A673 (cell line): ENCODE results near the gene SH3D19.

Experiments used
- EZH2 ChIP-seq: fragments of 200-600 bp; sonication (generic); IDR thresholded peaks from 2 replicates; pipeline ENCODE4 v1.6.1; 2017; ENCODE audit warnings: borderline replicate concordance, low read depth, mild to moderate bottlenecking, mixed read lengths, antibody characterized with exemption, low read length; ENCODE audit not compliant: poor library complexity, severe bottlenecking
- TF ChIP-seq, protein P1 (sequence below): fragments of 300-800, 200-600 bp; sonication (generic); conservative IDR thresholded peaks from 2 replicates; pipeline ENCODE4 v1.5.1; 2017; ENCODE audit warnings: low read depth, mild to moderate bottlenecking, antibody characterized with exemption, low read length, moderate library complexity, mixed read lengths

DNA sequence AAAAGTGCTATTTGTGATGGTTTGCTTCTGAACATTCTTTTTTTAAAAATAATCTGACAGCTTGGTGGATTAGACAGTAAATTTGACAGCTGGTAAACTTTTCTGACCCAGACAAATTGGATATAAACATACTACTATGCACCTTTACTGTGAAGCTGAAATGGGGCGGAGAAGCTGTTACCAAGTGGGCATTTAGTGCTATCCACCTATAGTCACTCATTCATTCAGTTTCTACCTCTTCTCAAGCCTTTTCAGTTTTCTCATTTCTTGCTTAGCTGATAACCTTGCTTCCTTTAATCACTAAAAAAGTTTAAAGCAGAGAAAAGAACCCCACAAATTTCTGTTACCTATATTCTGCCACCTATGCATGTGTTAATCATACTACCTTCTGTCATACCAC lies 220.8 kb downstream of the SH3D19 start:
- TF ChIP-seq, protein P1, sequence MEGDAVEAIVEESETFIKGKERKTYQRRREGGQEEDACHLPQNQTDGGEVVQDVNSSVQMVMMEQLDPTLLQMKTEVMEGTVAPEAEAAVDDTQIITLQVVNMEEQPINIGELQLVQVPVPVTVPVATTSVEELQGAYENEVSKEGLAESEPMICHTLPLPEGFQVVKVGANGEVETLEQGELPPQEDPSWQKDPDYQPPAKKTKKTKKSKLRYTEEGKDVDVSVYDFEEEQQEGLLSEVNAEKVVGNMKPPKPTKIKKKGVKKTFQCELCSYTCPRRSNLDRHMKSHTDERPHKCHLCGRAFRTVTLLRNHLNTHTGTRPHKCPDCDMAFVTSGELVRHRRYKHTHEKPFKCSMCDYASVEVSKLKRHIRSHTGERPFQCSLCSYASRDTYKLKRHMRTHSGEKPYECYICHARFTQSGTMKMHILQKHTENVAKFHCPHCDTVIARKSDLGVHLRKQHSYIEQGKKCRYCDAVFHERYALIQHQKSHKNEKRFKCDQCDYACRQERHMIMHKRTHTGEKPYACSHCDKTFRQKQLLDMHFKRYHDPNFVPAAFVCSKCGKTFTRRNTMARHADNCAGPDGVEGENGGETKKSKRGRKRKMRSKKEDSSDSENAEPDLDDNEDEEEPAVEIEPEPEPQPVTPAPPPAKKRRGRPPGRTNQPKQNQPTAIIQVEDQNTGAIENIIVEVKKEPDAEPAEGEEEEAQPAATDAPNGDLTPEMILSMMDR: no peak
- TF ChIP-seq EZH2: no peak
